Suprapubic skin (tissue), 4 donors: ENCODE measurements around the gene VIT.

Experiments used
- CTCF ChIP-seq, 2 donors: fragments of 200-600 bp in 1 of 2; fragments of 450-650 bp in 1 of 2; sonication (generic) in 1 of 2; IDR thresholded peaks; one replicate each; pipeline ENCODE4 v1.5.1; 2016 to 2019; ENCODE audit warnings: antibody characterized with exemption in 2 of 2, mild to moderate bottlenecking in 1 of 2, moderate library complexity in 1 of 2
- EP300 ChIP-seq: sonication (generic); formaldehyde crosslinking; IDR thresholded peaks from one replicate; pipeline ENCODE4 v1.6.1; 2017; ENCODE audit warnings: antibody characterized with exemption
- POLR2A ChIP-seq, 2 donors: fragments of 450-650 bp; IDR thresholded peaks; one replicate each; pipeline ENCODE4 v1.6.1; 2017; ENCODE audit warnings: antibody characterized with exemption in 2 of 2, mild to moderate bottlenecking in 2 of 2, moderate library complexity in 2 of 2
- POLR2AphosphoS5 ChIP-seq, 3 donors: sonication (generic); formaldehyde crosslinking; IDR thresholded peaks; one replicate each; pipeline ENCODE4 v1.6.1; 2017; ENCODE audit warnings: antibody characterized with exemption in 3 of 3

- TF ChIP-seq CTCF (IDR thresholded peaks at IDR 0.05) (no peak), EP300 (no peak), POLR2AphosphoS5 (IDR thresholded peaks at IDR 0.05) (peak in 2 of 3 donors; percentile 3 to 46), POLR2A (IDR thresholded peaks at IDR 0.05) (no peak)
These were observed 11.7 kb downstream of the VIT start for GRCh38 chr2:36708041-36708741.
